ENCODE results near the gene UQCR11.

DNA sequence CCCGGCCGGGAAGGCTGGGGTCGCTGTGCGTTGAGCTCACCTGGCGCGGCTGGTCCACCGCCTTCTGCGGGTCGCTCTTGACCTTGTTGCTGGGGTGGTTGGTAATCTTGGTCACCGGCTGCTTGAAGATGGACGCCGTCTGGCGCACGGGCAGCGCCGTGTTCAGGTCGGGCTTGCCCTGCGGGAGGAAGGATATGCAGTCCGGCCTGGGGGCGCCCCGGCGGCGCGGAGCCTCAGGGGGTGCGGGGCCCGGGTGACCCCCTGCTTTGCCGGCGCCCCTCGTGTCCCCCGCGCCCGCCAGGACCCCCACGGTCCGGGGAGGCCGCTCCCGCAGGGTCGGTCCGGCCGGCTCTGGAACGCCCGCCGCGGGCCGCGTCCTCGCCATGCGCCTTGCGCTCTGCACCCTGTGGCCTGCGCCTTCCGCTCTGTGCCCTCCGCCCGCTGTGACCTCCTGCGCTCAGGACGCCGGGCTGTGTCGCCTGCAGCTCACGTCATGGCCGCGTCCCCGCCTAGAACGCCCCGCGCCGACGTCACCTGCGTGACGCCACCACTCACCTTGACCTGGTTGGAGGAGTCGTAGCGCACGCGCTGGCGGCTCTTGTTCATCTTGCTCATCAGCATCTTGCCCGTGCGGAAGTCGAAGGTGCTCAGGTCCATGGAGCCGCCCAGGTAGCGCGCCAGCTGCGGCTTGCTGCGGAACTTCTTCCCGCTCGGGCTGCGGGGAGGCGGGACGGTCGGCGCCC is 20.6 kb downstream of the UQCR11 start:
- TF ChIP-seq POLR2A (IDR thresholded peaks at IDR 0.05) (no peak), CTCF (IDR thresholded peaks at IDR 0.05) (no peak)
